Measurements from ENCODE around the gene BCL6. TPM values are rescaled to one million over a fixed set of nuclear protein-coding genes. Genes with fewer than 3 reads are reported as not detected.

The BCL6 gene
- total RNA-seq, 1 experiment from 2014 or later, result 21.5 TPM

GRCh38 chr3:187728940-187729583 lies 16.2 kb downstream of the BCL6 start:
- ChIA-PET POLR2A (no interaction called here), CTCF (no interaction called here)
- Histone ChIP-seq H3K4me3 (ENCODE audit: low read depth in 2 of 2, low read length in 2 of 2) (no peak overlapping the region), H3K27me3 (ENCODE audit: control insufficient read depth, insufficient read depth, low read length) (no peaks in the 10 kb centered on the region), H3K36me3 (ENCODE audit: control insufficient read depth, insufficient read depth, low read length) (peaks cover 12% of the 10 kb centered on the region; the same call in 1 of the 2 replicates), H3K9me3 (ENCODE audit: control insufficient read depth, insufficient read depth, low read depth, low read length) (no peaks in the 10 kb centered on the region), H3K27ac (ENCODE audit: low read length) (no peak overlapping the region), H3K4me1 (ENCODE audit: control insufficient read depth, insufficient read depth, low read length) (no peaks in the 10 kb centered on the region)
- TF ChIP-seq CTCF (IDR thresholded peaks at IDR 0.05) (no peak), TCF7L2 (IDR thresholded peaks at IDR 0.05; ENCODE audit: low read depth, low read length) (no peak), POLR2AphosphoS5 (IDR thresholded peaks at IDR 0.05; ENCODE audit: low read depth, low read length) (no peak), SIN3A (IDR thresholded peaks at IDR 0.05; ENCODE audit: borderline replicate concordance, insufficient read depth, low read depth, low read length) (no peak), REST (IDR thresholded peaks at IDR 0.05; ENCODE audit: insufficient read depth in 1 of 2, low read depth in 2 of 2, low read length in 1 of 2) (no peak)
- BruUV-seq (replicated peaks), result no TSS peak
- ATAC-seq, result no peak
- DNase-seq (ENCODE audit: low read depth, low spot score), result no peak
- intact Hi-C loops (cut with micrococcal nuclease; ENCODE audit: unreplicated experiment) (no loop called here), in situ Hi-C loops (cut with HindIII; ENCODE audit: low pct_unique_long_range_greater_than_20kb, low sequenced_read_pairs) (loop anchor here (25.0 kb wide), 1 partner anchor 558 kb away; no protein-coding TSS in a partner anchor)

GRCh38 chr3:187728248-187728647 lies 17.0 kb downstream of the BCL6 start:
- Histone ChIP-seq H3K27ac (ENCODE audit: low read length) (no peak overlapping the region), H3K4me1 (ENCODE audit: control insufficient read depth, insufficient read depth, low read length) (no peaks in the 10 kb centered on the region), H3K4me3 (ENCODE audit: low read depth in 2 of 2, low read length in 2 of 2) (no peak overlapping the region), H3K27me3 (ENCODE audit: control insufficient read depth, insufficient read depth, low read length) (no peaks in the 10 kb centered on the region), H3K36me3 (ENCODE audit: control insufficient read depth, insufficient read depth, low read length) (peaks cover 13% of the 10 kb centered on the region; the same call in 1 of the 2 replicates), H3K9me3 (ENCODE audit: control insufficient read depth, insufficient read depth, low read depth, low read length) (no peaks in the 10 kb centered on the region)
- in situ Hi-C loops (cut with HindIII; ENCODE audit: low pct_unique_long_range_greater_than_20kb, low sequenced_read_pairs), result loop anchor here (25.0 kb wide), 1 partner anchor 559 kb away; no protein-coding TSS in a partner anchor
- intact Hi-C loops (cut with micrococcal nuclease; ENCODE audit: unreplicated experiment), result no loop called here
- POLR2A ChIA-PET, result no interaction called here
- ATAC-seq, result no peak
- TF ChIP-seq REST (IDR thresholded peaks at IDR 0.05; ENCODE audit: insufficient read depth in 1 of 2, low read depth in 2 of 2, low read length in 1 of 2), result no peak
- no peak for TF ChIP-seq POLR2AphosphoS5 (IDR thresholded peaks at IDR 0.05; ENCODE audit: low read depth, low read length)
- no peak for TF ChIP-seq SIN3A (IDR thresholded peaks at IDR 0.05; ENCODE audit: borderline replicate concordance, insufficient read depth, low read depth, low read length)
- TF ChIP-seq TCF7L2 (IDR thresholded peaks at IDR 0.05; ENCODE audit: low read depth, low read length), result no peak
- no peak for TF ChIP-seq CTCF (IDR thresholded peaks at IDR 0.05)
- no TSS peak for BruUV-seq (replicated peaks)
- DNase-seq (ENCODE audit: low read depth, low spot score), result no peak
- CTCF ChIA-PET, result no interaction called here
